GM18868 (cell line): ENCODE results near the gene CLEC12A.
"Not testable (repeated sequence)": the region's sequence is repeated elsewhere in the genome, so short reads cannot be mapped to it uniquely, and the experiment has no call there.

Experiments used
- ATAC-seq: cut with Tn5 transposase; IDR thresholded peaks from one replicate; pipeline ENCODE4 v1.9.1; 2021; ENCODE audit warnings: mild to moderate bottlenecking, moderate library complexity; ENCODE audit not compliant: unreplicated experiment

CLEC12A gene

GRCh38 chr12:9971181-9971580 is at the start of gene CLEC12A:
TSS of gene CLEC12A (plus strand) at chr12:9971409. CDS start at chr12:9971597, 188 bp downstream.
- ATAC-seq, result no peak

GRCh38 chr12:9922429-9922828 is 48.8 kb upstream of the CLEC12A start:
- ATAC-seq, result no peak

GRCh38 chr12:9925705-9926393 is 45.4 kb upstream of the CLEC12A start:
- no peak for ATAC-seq

DNA sequence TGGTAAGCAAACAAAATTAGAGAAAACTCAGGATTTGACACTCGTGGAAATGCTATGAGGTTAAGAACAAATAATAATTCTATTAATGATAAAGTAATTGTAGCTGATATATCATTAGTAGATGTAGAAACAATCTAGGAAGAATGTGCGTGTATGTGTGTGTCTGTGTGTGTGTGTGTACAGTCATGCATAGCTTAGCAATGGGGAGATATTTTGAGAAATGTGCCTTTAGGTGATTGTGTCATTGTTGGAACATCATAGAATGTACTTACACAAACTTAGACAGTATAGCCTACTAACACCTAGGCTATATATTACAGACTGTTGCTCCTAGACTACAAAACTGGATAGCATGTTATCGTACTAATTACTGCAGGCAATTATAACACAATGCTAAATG is 44.3 kb upstream of the CLEC12A start:
- no peak for ATAC-seq

GRCh38 chr12:9928607-9929006 is 42.6 kb upstream of the CLEC12A start:
- ATAC-seq, result no peak

GRCh38 chr12:9931245-9931644 is 40.0 kb upstream of the CLEC12A start:
- ATAC-seq, result no peak

- no peak for ATAC-seq
Measured at GRCh38 chr12:9932270-9932669, 38.9 kb upstream of the CLEC12A start, which contains the start of gene CLEC2A. TSS of gene CLEC2A (minus strand) at chr12:9932370. CDS start at chr12:9932329, 41 bp downstream.

GRCh38 chr12:9933958-9934357 is 37.3 kb upstream of the CLEC12A start:
- no peak for ATAC-seq

GRCh38 chr12:9935026-9935425 is 36.2 kb upstream of the CLEC12A start:
- ATAC-seq, result no peak

- no peak for ATAC-seq
Measured at GRCh38 chr12:9936591-9936990, 34.6 kb upstream of the CLEC12A start.

GRCh38 chr12:9940375-9940774 is 30.8 kb upstream of the CLEC12A start:
- no peak for ATAC-seq

DNA sequence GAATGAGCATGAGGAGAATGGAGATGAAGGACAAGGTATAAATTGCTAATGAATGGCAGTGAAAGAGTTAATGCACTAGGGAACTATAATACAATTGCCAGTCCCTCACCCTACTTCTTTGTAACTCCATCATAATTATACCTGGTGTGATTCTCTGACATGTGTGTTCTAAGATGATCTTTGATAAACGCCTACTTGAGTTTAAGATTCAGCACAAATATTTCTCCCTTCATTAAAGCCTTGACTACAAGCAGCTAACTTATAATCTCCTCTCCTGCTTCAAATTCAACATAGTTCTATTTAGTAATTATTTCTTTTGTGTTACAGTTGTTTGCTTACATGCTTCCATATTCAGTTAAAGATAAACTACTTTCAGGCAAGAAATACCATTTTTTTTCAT is 29.4 kb upstream of the CLEC12A start:
- no peak for ATAC-seq

DNA sequence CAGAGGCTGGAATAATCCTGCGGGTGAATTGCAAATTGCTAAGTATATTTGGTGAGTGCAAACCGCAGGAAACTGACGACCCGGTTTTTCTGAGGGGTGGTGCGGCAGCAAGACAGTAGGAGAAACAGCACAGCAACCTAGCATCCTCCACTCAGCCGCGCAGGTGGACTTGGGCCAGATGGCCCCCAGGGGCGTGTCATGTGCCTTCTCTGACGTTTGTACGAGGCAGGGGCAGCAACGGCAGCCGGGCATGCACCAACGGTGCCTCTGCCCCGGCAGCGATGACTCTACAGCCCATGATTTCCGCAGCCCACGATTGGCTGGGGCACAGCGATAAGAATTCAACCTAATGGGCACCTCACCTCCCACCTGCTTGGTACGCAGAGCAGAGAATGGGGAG is 28.0 kb upstream of the CLEC12A start:
- no peak for ATAC-seq

DNA sequence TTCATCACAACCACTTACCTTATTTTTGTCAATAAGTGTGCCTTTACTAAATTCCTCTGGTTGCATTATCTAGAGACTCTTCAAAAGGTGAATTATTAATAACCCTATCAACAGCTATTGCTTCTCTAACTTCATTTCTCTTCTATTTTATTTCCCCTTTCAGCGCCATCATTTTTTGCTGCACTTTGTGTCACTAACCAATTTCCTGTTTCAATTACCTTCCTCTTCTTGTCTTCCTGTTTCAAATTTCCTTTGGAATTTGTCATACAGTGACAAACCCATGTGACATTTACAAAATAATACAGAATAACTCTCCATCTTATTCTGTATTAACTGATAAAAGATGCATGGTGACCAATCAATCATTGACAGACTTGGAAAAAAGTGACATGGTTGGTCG is 26.8 kb upstream of the CLEC12A start:
- ATAC-seq, result no peak

DNA sequence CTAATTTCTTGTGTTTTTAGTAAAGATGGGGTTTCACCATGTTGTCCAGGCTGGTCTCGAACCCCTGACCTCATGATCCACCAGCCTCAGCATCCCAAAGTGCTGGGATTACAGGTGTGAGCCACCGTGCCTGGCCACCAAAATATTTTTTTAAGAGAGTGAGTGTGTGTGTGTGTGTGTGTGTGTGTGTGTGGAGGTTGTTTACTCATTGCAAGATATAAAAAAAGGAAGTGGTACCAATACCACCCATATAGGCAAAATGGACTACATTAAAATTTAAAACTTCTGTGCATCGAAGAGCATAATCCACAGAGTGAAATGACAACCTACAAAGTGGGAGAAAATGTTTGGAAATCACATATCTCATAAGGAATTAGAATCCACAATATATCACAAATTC is 23.5 kb upstream of the CLEC12A start:
- ATAC-seq, result no peak

DNA sequence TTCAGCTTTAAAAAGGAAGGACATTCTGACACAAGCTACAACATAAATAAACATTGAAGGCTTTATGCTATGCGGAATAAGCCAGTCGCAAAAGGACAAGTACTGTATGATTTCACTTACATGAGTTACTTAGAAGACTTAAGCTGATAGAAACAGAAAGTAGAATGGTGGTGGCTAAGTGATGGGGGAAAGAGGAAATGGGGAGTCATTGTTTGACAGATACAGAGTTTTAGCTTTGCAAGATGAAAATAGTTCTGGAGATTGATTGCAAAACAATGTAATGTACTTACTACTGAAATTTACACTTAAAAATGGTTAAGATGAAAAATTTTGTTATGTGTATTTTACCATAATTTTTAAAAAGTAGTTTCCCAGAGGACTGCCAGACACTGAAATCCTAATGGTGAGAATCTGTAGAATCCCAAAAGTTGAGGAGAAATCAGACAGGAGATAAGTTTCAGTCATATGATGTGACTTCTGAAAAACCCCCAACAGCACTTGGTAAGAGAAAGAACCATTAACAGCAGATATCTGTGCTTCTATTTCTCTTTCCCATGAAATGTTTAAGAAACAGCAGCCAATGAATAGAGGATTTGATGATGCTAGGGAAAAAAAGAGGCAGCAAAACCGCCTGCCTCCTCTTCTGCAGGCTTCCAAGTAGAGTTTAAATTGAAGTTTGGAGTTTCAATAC is 22.5 kb upstream of the CLEC12A start:
- peak; percentile 96 for ATAC-seq

DNA sequence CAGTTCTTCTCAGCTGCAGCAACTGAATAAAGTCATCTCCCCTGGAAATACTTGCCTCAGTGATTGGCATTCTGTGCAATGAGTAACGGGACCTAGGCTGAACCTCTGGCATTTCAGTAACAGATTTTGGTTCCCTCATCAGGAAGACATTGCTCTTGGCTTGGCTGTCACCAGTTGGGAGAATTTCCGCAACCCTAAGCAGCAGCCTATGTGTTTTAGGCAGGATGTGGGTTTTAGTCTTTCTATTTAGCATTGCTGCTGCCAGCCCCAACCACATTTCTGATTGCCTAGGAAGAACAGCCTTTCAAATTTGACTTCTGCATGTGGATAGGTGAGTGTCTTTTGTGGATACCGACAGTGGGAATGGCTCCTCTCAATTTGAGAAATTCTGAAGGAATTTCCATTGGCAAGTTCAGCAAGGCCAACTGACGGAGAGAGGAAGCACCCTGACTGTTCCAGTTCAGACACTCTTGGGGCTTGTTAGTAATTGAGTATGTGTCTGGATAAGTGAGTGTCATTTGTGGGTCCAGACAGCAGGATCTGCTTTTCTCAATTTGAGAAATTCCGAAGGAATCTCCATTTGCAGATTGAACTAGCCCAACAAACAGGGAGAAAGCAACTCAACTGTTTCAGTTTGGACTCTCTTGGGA is 20.1 kb upstream of the CLEC12A start:
- ATAC-seq, result peak; percentile 31

DNA sequence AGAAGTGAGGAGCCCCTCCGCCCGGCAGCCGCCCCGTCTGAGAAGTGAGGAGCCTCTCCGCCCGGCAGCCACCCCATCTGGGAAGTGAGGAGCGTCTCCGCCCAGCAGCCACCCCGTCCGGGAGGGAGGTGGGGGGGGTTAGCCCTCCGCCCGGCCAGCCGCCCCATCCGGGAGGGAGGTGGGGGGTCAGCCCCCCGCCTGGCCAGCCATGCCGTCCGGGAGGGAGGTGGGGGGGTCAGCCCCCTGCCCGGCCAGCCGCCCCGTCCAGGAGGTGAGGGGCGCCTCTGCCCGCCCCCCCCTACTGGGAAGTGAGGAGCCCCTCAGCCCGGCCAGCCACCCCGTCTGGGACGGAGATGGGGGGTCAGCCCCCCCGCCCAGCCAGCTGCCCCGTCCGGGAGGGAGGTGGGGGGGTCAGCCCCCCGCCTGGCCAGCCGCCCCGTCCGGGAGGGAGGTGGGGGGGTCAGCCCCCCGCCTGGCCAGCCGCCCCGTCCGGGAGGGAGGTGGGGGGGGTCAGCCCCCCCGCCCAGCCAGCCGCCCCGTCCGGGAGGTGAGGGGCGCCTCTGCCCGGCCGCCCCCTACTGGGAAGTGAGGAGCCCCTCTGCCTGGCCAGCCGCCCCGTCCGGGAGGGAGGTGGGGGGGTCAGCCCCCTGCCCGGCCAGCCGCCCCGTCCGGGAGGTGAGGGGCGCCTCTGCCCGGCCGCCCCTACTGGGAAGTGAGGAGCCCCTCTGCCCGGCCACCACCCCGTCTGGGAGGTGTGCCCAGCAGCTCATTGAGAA is 18.1 kb upstream of the CLEC12A start:
- not testable (repeated sequence) for ATAC-seq

DNA sequence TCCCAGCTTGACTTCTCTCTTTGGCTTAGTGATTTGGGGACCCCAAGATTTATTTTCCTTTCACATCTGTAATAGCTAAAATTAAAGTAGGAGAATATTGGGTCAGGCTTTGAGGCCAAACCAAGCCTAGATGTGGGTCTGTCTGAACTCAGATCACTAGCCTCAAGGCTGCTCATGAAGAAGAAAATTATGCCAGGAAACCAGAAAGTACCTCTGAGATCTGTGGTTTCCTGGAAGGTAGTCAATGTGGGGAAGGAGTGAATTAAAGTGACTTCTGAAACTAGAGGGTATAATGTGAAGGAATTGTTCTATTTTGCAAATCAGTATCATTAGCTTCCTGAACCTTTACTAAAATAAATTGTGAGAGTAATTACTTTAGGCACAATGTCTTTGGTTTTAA is 13.4 kb upstream of the CLEC12A start:
- no peak for ATAC-seq

DNA sequence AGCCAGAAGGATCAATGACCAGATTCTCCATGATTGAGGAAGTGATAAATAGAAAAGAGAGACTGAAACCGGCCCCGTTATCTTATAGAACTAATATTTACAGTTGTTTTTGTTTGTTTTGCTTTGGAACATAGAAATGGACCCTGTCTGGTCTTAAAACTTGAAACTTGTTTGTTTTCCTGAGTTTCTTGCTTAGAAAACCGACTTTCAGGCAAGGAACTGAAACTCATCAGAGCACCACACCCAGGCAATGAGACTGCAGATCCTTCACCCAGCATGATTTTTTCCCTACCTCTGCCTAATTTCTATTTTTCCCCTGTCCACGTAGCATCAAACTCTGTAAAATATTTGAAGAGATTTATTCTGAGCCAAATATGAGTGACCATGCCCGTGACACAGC is 10.6 kb upstream of the CLEC12A start:
- ATAC-seq, result no peak

- ATAC-seq, result no peak
Measured at GRCh38 chr12:9961106-9961505, 10.1 kb upstream of the CLEC12A start.
